Neural cell (in vitro differentiated cells): Measurements from ENCODE around the gene FRMD4A.

Experiments used
- CTCF ChIP-seq: fragments of 450-650 bp; IDR thresholded peaks from 2 replicates; pipeline ENCODE4 v1.5.1; 2014; ENCODE audit warnings: antibody characterized with exemption, mild to moderate bottlenecking, moderate library complexity; ENCODE audit not compliant: poor library complexity, severe bottlenecking
- EP300 ChIP-seq: fragments of 450-650 bp; conservative IDR thresholded peaks from 2 replicates; pipeline ENCODE4 v1.6.1; 2014; ENCODE audit warnings: antibody characterized with exemption, mild to moderate bottlenecking, moderate library complexity; ENCODE audit not compliant: poor library complexity, severe bottlenecking
- EZH2 ChIP-seq: fragments of 200-600, 300-800 bp; shearing (Covaris generic), sonication (generic); IDR thresholded peaks from 2 replicates; pipeline ENCODE4 v1.6.1; 2014; ENCODE audit warnings: antibody characterized with exemption, low read length, borderline replicate concordance, mild to moderate bottlenecking; ENCODE audit not compliant: insufficient read depth, poor library complexity, severe bottlenecking
- MXI1 ChIP-seq: fragments of 450-650 bp; conservative IDR thresholded peaks from 2 replicates; pipeline ENCODE4 v1.6.1; 2014; ENCODE audit warnings: antibody characterized with exemption, mild to moderate bottlenecking; ENCODE audit not compliant: poor library complexity, severe bottlenecking
- POLR2AphosphoS5 ChIP-seq: IDR thresholded peaks from 2 replicates; pipeline ENCODE4 v1.6.1; 2012
- RAD21 ChIP-seq: fragments of 450-650 bp; conservative IDR thresholded peaks from 2 replicates; pipeline ENCODE4 v1.6.1; 2014; ENCODE audit warnings: antibody characterized with exemption, mild to moderate bottlenecking, moderate library complexity
- REST ChIP-seq: IDR thresholded peaks from 2 replicates; pipeline ENCODE4 v1.6.1; 2012; ENCODE audit warnings: borderline replicate concordance
- SMC3 ChIP-seq: fragments of 450-650 bp; conservative IDR thresholded peaks from 2 replicates; pipeline ENCODE4 v1.6.1; 2014; ENCODE audit warnings: antibody characterized with exemption, mild to moderate bottlenecking, moderate library complexity; ENCODE audit not compliant: poor library complexity
- TAF1 ChIP-seq: IDR thresholded peaks from 2 replicates; pipeline ENCODE4 v1.6.1; 2012; ENCODE audit warnings: low read depth

GRCh38 chr10:14086596-14086995 lies 244.1 kb downstream of the FRMD4A start:
- TF ChIP-seq CTCF (no peak), EZH2 (no peak), POLR2AphosphoS5 (no peak), EP300 (no peak), REST (no peak), TAF1 (no peak), MXI1 (no peak), RAD21 (no peak), SMC3 (no peak)
